GM21423 (cell line): ENCODE results near the gene NDUFA5.

Source experiments
- ATAC-seq: cut with Tn5 transposase; IDR thresholded peaks from one replicate; pipeline ENCODE4 v1.9.1; 2021; ENCODE audit warnings: mild to moderate bottlenecking, moderate library complexity; ENCODE audit not compliant: unreplicated experiment

Gene NDUFA5

GRCh38 chr7:123557398-123558288 is at the start of gene NDUFA5:
Gene NDUFA5, minus strand, starts transcription at chr7:123557818. Its CDS starts 23 bp downstream, at chr7:123557795.
- ATAC-seq, result peak; percentile 98

- no peak for ATAC-seq
Observed at GRCh38 chr7:123604739-123605138, 47.1 kb upstream of the NDUFA5 start.

GRCh38 chr7:123602648-123603047 is 45.0 kb upstream of the NDUFA5 start:
- no peak for ATAC-seq

- no peak for ATAC-seq
Observed at GRCh38 chr7:123601530-123601929, 43.9 kb upstream of the NDUFA5 start, which contains the start of gene ASB15. Gene ASB15, plus strand, starts transcription at chr7:123601821. Its CDS starts 12,682 bp downstream, at chr7:123614503.

- no peak for ATAC-seq
Observed at GRCh38 chr7:123600876-123601275, 43.3 kb upstream of the NDUFA5 start.

- no peak for ATAC-seq
Observed at GRCh38 chr7:123599766-123600165, 42.1 kb upstream of the NDUFA5 start.

- no peak for ATAC-seq
Observed at GRCh38 chr7:123598657-123599056, 41.0 kb upstream of the NDUFA5 start.

GRCh38 chr7:123594813-123595241 is 37.2 kb upstream of the NDUFA5 start:
- ATAC-seq, result no peak

- ATAC-seq, result no peak
Observed at GRCh38 chr7:123588376-123588775, 30.8 kb upstream of the NDUFA5 start.

- ATAC-seq, result no peak
Observed at GRCh38 chr7:123583821-123584220, 26.2 kb upstream of the NDUFA5 start.

GRCh38 chr7:123581162-123581459 is 23.5 kb upstream of the NDUFA5 start:
- ATAC-seq, result no peak

GRCh38 chr7:123580406-123581161 is 23.0 kb upstream of the NDUFA5 start:
- peak; percentile 65 for ATAC-seq

- no peak for ATAC-seq
Observed at GRCh38 chr7:123579416-123579815, 21.8 kb upstream of the NDUFA5 start.

GRCh38 chr7:123573896-123574467 is 16.4 kb upstream of the NDUFA5 start:
- no peak for ATAC-seq

- ATAC-seq, result no peak
Observed at GRCh38 chr7:123573341-123573740, 15.7 kb upstream of the NDUFA5 start.

- no peak for ATAC-seq
Observed at GRCh38 chr7:123571684-123572083, 14.1 kb upstream of the NDUFA5 start.

GRCh38 chr7:123571187-123571586 is 13.6 kb upstream of the NDUFA5 start:
- no peak for ATAC-seq

GRCh38 chr7:123570390-123571182 is 13.0 kb upstream of the NDUFA5 start:
- no peak for ATAC-seq

GRCh38 chr7:123569352-123570010 is 11.9 kb upstream of the NDUFA5 start:
- ATAC-seq, result no peak

GRCh38 chr7:123562121-123562520 is 4.5 kb upstream of the NDUFA5 start:
- no peak for ATAC-seq
